Activated effector memory CD4-positive, alpha-beta T cell treated with Interleukin-2 at 50 U/mL for 16 hours (primary cell): ENCODE measurements around the gene HORMAD2.
"Not testable (repeated sequence)": the region's sequence is repeated elsewhere in the genome, so short reads cannot be mapped to it uniquely, and the experiment has no call there.

Source experiments
- DNase-seq: peaks from one replicate; pipeline ENCODE4 v3.0.0-alpha.2; 2020

HORMAD2 gene

GRCh38 chr22:30057375-30057774 is 22.9 kb upstream of the HORMAD2 start:
- DNase-seq, result no peak

GRCh38 chr22:30059346-30060020 is 20.8 kb upstream of the HORMAD2 start:
- not testable (repeated sequence) for DNase-seq

GRCh38 chr22:30061094-30061493 is 19.2 kb upstream of the HORMAD2 start:
- not testable (repeated sequence) for DNase-seq

GRCh38 chr22:30062259-30062658 is 18.0 kb upstream of the HORMAD2 start:
- DNase-seq, result no peak

GRCh38 chr22:30062950-30063349 is 17.3 kb upstream of the HORMAD2 start:
- no peak for DNase-seq

- no peak for DNase-seq
Observed at GRCh38 chr22:30064172-30064571, 16.1 kb upstream of the HORMAD2 start.

- no peak for DNase-seq
Observed at GRCh38 chr22:30073743-30074142, 6.5 kb upstream of the HORMAD2 start.

GRCh38 chr22:30074147-30074546 is 6.1 kb upstream of the HORMAD2 start:
- DNase-seq, result no peak

GRCh38 chr22:30074994-30075393 is 5.3 kb upstream of the HORMAD2 start:
- no peak for DNase-seq

GRCh38 chr22:30077279-30077880 is 2.9 kb upstream of the HORMAD2 start:
- no peak for DNase-seq

GRCh38 chr22:30078320-30079311 is 1.6 kb upstream of the HORMAD2 start:
- DNase-seq, result peak; percentile 26

GRCh38 chr22:30080805-30081204 is 541 bp downstream of the HORMAD2 start:
- no peak for DNase-seq

GRCh38 chr22:30086496-30086895 is 6.2 kb downstream of the HORMAD2 start:
- DNase-seq, result no peak

- DNase-seq, result not testable (repeated sequence)
Observed at GRCh38 chr22:30087037-30087436, 6.8 kb downstream of the HORMAD2 start.

GRCh38 chr22:30087611-30088010 is 7.3 kb downstream of the HORMAD2 start:
- DNase-seq, result no peak

GRCh38 chr22:30088468-30088867 is 8.2 kb downstream of the HORMAD2 start:
- no peak for DNase-seq

- no peak for DNase-seq
Observed at GRCh38 chr22:30089655-30089974, 9.4 kb downstream of the HORMAD2 start.

- no peak for DNase-seq
Observed at GRCh38 chr22:30092686-30093085, 12.4 kb downstream of the HORMAD2 start.

- no peak for DNase-seq
Observed at GRCh38 chr22:30094804-30095203, 14.5 kb downstream of the HORMAD2 start.

- DNase-seq, result no peak
Observed at GRCh38 chr22:30097861-30098260, 17.6 kb downstream of the HORMAD2 start.

GRCh38 chr22:30100770-30101169 is 20.5 kb downstream of the HORMAD2 start:
- not testable (repeated sequence) for DNase-seq

- no peak for DNase-seq
Observed at GRCh38 chr22:30104501-30105156, 24.4 kb downstream of the HORMAD2 start.

- no peak for DNase-seq
Observed at GRCh38 chr22:30105483-30105882, 25.2 kb downstream of the HORMAD2 start.
